ENCODE measurements around the gene MLPH.

- TF ChIP-seq CTCF (IDR thresholded peaks at IDR 0.05) (no peak), POLR2A (IDR thresholded peaks at IDR 0.05) (no peak)
Observed at GRCh38 chr2:237536083-237536415, 49.0 kb downstream of the MLPH start.

Measured in lower leg skin (tissue), 3 donors.